ENCODE data around the gene SGCG. TPM values are rescaled to one million over a fixed set of nuclear protein-coding genes. Genes with fewer than 3 reads are reported as not detected.

SGCG gene
- total and polyA plus RNA-seq, 2 of the 4 experiments (the other 2 are of a cell fraction), result under 0.01 TPM; not detected in 1

GRCh38 chr13:23348262-23349127 is 167.7 kb downstream of the SGCG start:
- Histone ChIP-seq H4K8ac (ENCODE audit: low read depth in 2 of 2, low read length in 2 of 2) (no peak overlapping the region), H2AK9ac (replicated peaks; ENCODE audit: low read depth, low read length, poor library complexity) (peak overlapping the region; percentile 25), H4K20me1 (ENCODE audit: insufficient read depth, low read length) (peaks cover 20% of the 10 kb centered on the region), H3K27ac (ENCODE audit: insufficient read depth, low read length) (peak overlapping the region; percentile 17; the same call in 1 of the 2 replicates), H3K27me3 (ENCODE audit: control insufficient read depth, insufficient read depth, low read length) (no peaks in the 10 kb centered on the region), H3K4me1 (ENCODE audit: control insufficient read depth, insufficient read depth, low read length) (peaks cover 20% of the 10 kb centered on the region), H2BK120ac (ENCODE audit: low read depth, low read length) (no peak overlapping the region), H3K4ac (ENCODE audit: low read depth, low read length) (no peak overlapping the region), H2BK15ac (ENCODE audit: low read depth, low read length) (no peak overlapping the region), H3K9me1 (ENCODE audit: insufficient read depth, low read length) (peaks cover 10% of the 10 kb centered on the region), H2BK5ac (ENCODE audit: low read depth, low read length, poor library complexity, severe bottlenecking) (peak overlapping the region; percentile 32), H3K56ac (ENCODE audit: extremely low read depth, insufficient read depth, low read length) (no peak overlapping the region), H3K14ac (replicated peaks; ENCODE audit: low read depth, low read length) (0 out of 2 replicates have a peak overlapping the region, but pooled peaks have one; percentile 51), H3K36me3 (ENCODE audit: control insufficient read depth, insufficient read depth, low read length) (peaks cover 35% of the 10 kb centered on the region), H3K9ac (ENCODE audit: low read depth, low read length) (no peak overlapping the region), H2AFZ (replicated peaks; ENCODE audit: low read length, poor library complexity) (no peak overlapping the region), H2BK20ac (ENCODE audit: low read depth, low read length) (no peak overlapping the region), H3K23ac (ENCODE audit: low read depth, low read length) (no peak overlapping the region), H4K91ac (ENCODE audit: insufficient read depth, low read depth, low read length) (no peak overlapping the region), H3K4me3 (ENCODE audit: insufficient read depth, low read depth, low read length) (no peak overlapping the region), H4K5ac (ENCODE audit: low read depth, low read length) (0 out of 2 replicates have a peak overlapping the region, but pooled peaks have one; percentile 60), H2AK5ac (ENCODE audit: low read depth, low read length) (no peak overlapping the region), H3K18ac (ENCODE audit: low read depth, low read length) (peak overlapping the region; percentile 11; the same call in 1 of the 2 replicates), H3K79me1 (ENCODE audit: low read depth in 1 of 2, low read length in 2 of 2) (peaks cover 51 to 66% of the 10 kb centered on the region in 2 experiments), H3K4me2 (ENCODE audit: low read depth, low read length) (peak overlapping the region; percentile 16), H3K9me3 (ENCODE audit: control insufficient read depth, insufficient read depth, low read length) (no peaks in the 10 kb centered on the region)
- CTCF ChIA-PET, result interaction anchor here (0.9 kb wide), 1 partner anchor 20 kb away, joined by 3 read pairs; no protein-coding TSS in a partner anchor
- DNase-seq (no peak), ATAC-seq (ENCODE audit: low read depth) (peak; percentile 24; the same call in 1 of the 2 replicates)
- POLR2A ChIA-PET (ENCODE audit: unreplicated experiment), result no interaction called here
- intact Hi-C loops (cut with micrococcal nuclease), result no loop called here
- dilution Hi-C loops (cut with HindIII; ENCODE audit: low sequenced_read_pairs, unreplicated experiment), result no loop called here
- in situ Hi-C loops (cut with MboI; ENCODE audit: low sequenced_read_pairs), result no loop called here
- WGBS, 2 experiments (ENCODE audit: extremely low coverage in 2 of 2, insufficient read length in 1 of 2), result 71% methylated on average over 1 of the region's 4 CpGs; no CpG with 5 or more reads in 1 of the 2 experiments
- BruUV-seq (replicated peaks), result no TSS peak
- 0 out of 2 replicates have a peak, but pooled peaks have one; percentile 7 for TF ChIP-seq CTCF (conservative IDR thresholded peaks at IDR 0.05; ENCODE audit: low read depth, low read length)
- TF ChIP-seq FOS (IDR thresholded peaks at IDR 0.05; ENCODE audit: low read depth, low read length), result no peak
